Suprapubic skin (tissue), 3 donors: ENCODE measurements around the gene TMEM250.

Experiments
- CTCF ChIP-seq, 2 donors: fragments of 200-600 bp in 1 of 2; fragments of 450-650 bp in 1 of 2; sonication (generic) in 1 of 2; IDR thresholded peaks; one replicate each; pipeline ENCODE4 v1.5.1; 2016 to 2019; ENCODE audit warnings: antibody characterized with exemption in 2 of 2, mild to moderate bottlenecking in 1 of 2, moderate library complexity in 1 of 2
- POLR2A ChIP-seq, 2 donors: fragments of 450-650 bp; IDR thresholded peaks; one replicate each; pipeline ENCODE4 v1.6.1; 2017; ENCODE audit warnings: antibody characterized with exemption in 2 of 2, mild to moderate bottlenecking in 2 of 2, moderate library complexity in 2 of 2

- TF ChIP-seq CTCF (IDR thresholded peaks at IDR 0.05) = no peak
- TF ChIP-seq POLR2A (IDR thresholded peaks at IDR 0.05) = no peak
Observed at GRCh38 chr9:136088481-136088938, 30.2 kb downstream of the TMEM250 start.
